Sigmoid colon (tissue), 3 donors: ENCODE measurements around the gene DPP6.

Experiments
- CTCF ChIP-seq, 4 experiments: fragments of 450-650 bp in 3 of 4; fragments of 200-600 bp in 1 of 4; IDR thresholded peaks; one replicate each; pipeline ENCODE4 v1.5.1; 2016 to 2019; ENCODE audit warnings: antibody characterized with exemption in 4 of 4, mild to moderate bottlenecking in 3 of 4, moderate library complexity in 2 of 4
- POLR2A ChIP-seq, 2 donors: fragments of 450-650 bp; IDR thresholded peaks; one replicate each; pipeline ENCODE4 v1.6.1; 2016; ENCODE audit warnings: antibody characterized with exemption in 2 of 2, mild to moderate bottlenecking in 2 of 2, moderate library complexity in 2 of 2

DNA sequence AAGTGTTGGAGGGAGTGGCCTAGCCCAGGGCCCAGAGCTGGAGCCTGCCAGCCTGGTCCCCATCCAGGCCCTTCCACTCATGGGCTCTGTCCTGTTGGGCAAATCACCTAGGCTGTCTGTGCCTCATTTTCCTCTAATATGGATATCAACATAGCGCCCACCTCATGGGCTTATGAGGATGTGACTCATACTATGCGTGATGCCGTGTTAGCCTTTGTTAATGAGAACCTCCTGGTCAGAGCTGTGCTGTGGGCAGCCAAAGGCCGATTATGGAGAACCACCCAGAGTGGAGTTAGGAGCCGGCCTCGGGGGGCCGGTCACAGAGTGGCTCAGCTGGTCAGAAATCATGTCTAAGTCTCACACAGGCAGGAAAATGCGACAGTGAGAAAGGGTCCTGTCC, 644.4 kb downstream of the DPP6 start:
- TF ChIP-seq POLR2A (IDR thresholded peaks at IDR 0.05) (no peak), CTCF (IDR thresholded peaks at IDR 0.05) (no peak)
